K562 (cell line): ENCODE measurements around the gene CLCNKB. TPM values are rescaled to one million over a fixed set of nuclear protein-coding genes. Genes with fewer than 3 reads are reported as not detected.
"Not testable (repeated sequence)": the region's sequence is repeated elsewhere in the genome, so short reads cannot be mapped to it uniquely, and the experiment has no call there.

Experiments
- ATAC-seq: fragments of 200-7000 bp; cut with Tn5 transposase; 3 replicates; pipeline ENCODE4 v1.9.1; 2020; ENCODE audit warnings: moderate library complexity
- BruUV-seq: library from RNA; stranded (reverse); fragments of 400-500 nt; replicated peaks from 2 replicates; lab custom pipeline; 2021; lab: Mats Ljungman, UMichigan
- CTCF ChIA-PET: fragments of 300-600 bp; formaldehyde crosslinking; extraction: SDS; loops from one replicate; lab custom pipeline; 2021; ENCODE audit warnings: low intra/inter-chr PET ratio; lab: Yijun Ruan, JAX
- POLR2A ChIA-PET: fragments of 300-600, 350-650 bp; sonication (Branson Sonifier 250); formaldehyde crosslinking; extraction: SDS; loops from one replicate; lab custom pipeline; 2021; ENCODE audit warnings: antibody characterized with exemption, inconsistent platforms; lab: Yijun Ruan, JAX
- DNase-seq, 4 experiments: peaks; one replicate each; pipeline versions ENCODE4 v3.0.0 to v3.0.0-alpha.2; 2011 to 2018; ENCODE audit warnings: low spot score in 3 of 4, mixed read lengths in 3 of 4; ENCODE audit errors: extremely low read depth in 1 of 4
- FAIRE-seq: peaks from 2 replicates; lab custom pipeline; 2011; peaks lifted over from hg19 to GRCh38; lab: Jason Lieb, UNC
- H2AFZ ChIP-seq: 2 replicates; pipeline ENCODE4 v1.6.0; 2011; ENCODE audit warnings: low read depth, low read length, control low read depth, inconsistent platforms
- H3K27ac ChIP-seq: fragments of 200-600 bp; 3 replicates; pipeline ENCODE4 v1.8.0; 2011; ENCODE audit warnings: low read depth, mild to moderate bottlenecking, control low read depth, inconsistent platforms, low read length, moderate library complexity, mixed read lengths; ENCODE audit errors: extremely low read depth
- H3K27me3 ChIP-seq, 2 experiments: fragments of 300-600 bp in 1 of 2; 2 replicates in 1 of 2; 3 replicates in 1 of 2; pipeline versions ENCODE4 v1.6.0 to v1.8.0; 2011; ENCODE audit warnings: inconsistent platforms in 2 of 2, low read length in 2 of 2, mild to moderate bottlenecking in 1 of 2, mixed read lengths in 1 of 2, moderate library complexity in 1 of 2; ENCODE audit not compliant: control insufficient read depth in 2 of 2, insufficient read depth in 2 of 2
- H3K36me3 ChIP-seq: fragments of 300-600 bp; 3 replicates; pipeline ENCODE4 v1.8.0; 2011; ENCODE audit warnings: mild to moderate bottlenecking, low read length, inconsistent platforms; ENCODE audit not compliant: control insufficient read depth, insufficient read depth
- H3K4me1 ChIP-seq, 2 experiments: fragments of 200-600 bp in 1 of 2; replicated peaks in 1 of 2; 2 replicates in 1 of 2; 3 replicates in 1 of 2; pipeline versions ENCODE4 v1.5.1 to v1.8.0; 2011; ENCODE audit warnings: inconsistent platforms in 2 of 2, low read length in 2 of 2, mild to moderate bottlenecking in 1 of 2, mixed read lengths in 1 of 2, moderate library complexity in 1 of 2; ENCODE audit not compliant: control insufficient read depth in 2 of 2, insufficient read depth in 2 of 2
- H3K4me2 ChIP-seq: 2 replicates; pipeline ENCODE4 v1.6.1; 2011; ENCODE audit warnings: low read length, control low read depth, inconsistent platforms, mixed read lengths; ENCODE audit not compliant: insufficient read depth
- H3K4me3 ChIP-seq: fragments of 200-600 bp; sonication (generic), shearing (Covaris generic); 2 replicates; pipeline ENCODE4 v1.5.1; 2016; ENCODE audit warnings: control low read depth, inconsistent platforms
- H3K79me2 ChIP-seq: fragments of 200-600 bp; 3 replicates; pipeline ENCODE4 v1.8.0; 2011; ENCODE audit warnings: low read length, inconsistent platforms; ENCODE audit not compliant: control insufficient read depth, insufficient read depth
- H3K9ac ChIP-seq, 2 experiments: 2 replicates each; pipeline versions ENCODE4 v1.6.0 to v1.6.1; 2011; ENCODE audit warnings: low read depth in 2 of 2, low read length in 2 of 2, control low read depth in 1 of 2, inconsistent platforms in 1 of 2, mild to moderate bottlenecking in 1 of 2, mixed read lengths in 1 of 2; ENCODE audit not compliant: insufficient read depth in 1 of 2
- H3K9me1 ChIP-seq: one replicate; pipeline ENCODE4 v1.6.0; 2011; ENCODE audit warnings: inconsistent platforms, mild to moderate bottlenecking, low read length, moderate library complexity; ENCODE audit not compliant: control insufficient read depth, insufficient read depth
- H3K9me3 ChIP-seq: replicated peaks from 2 replicates; pipeline ENCODE4 v1.5.1; 2011; ENCODE audit warnings: low read depth, low read length, inconsistent platforms; ENCODE audit not compliant: control insufficient read depth, insufficient read depth
- H4K20me1 ChIP-seq: replicated peaks from 2 replicates; pipeline ENCODE4 v1.6.1; 2011; ENCODE audit warnings: low read length, inconsistent platforms, mixed read lengths; ENCODE audit not compliant: control insufficient read depth, insufficient read depth
- ADNP ChIP-seq: fragments of 200-800 bp; sonication (Bioruptor generic); IDR thresholded peaks from 2 replicates; pipeline ENCODE4 v1.6.1; 2016; ENCODE audit warnings: missing genetic modification characterization, missing compliant biosample characterization
- BCOR ChIP-seq: fragments of 450-650 bp; IDR thresholded peaks from 2 replicates; pipeline ENCODE4 v1.6.1; 2016
- CHD4 ChIP-seq: fragments of 200-600 bp; sonication (generic); IDR thresholded peaks from 3 replicates; pipeline ENCODE4 v1.6.1; 2012; ENCODE audit warnings: low read depth, mild to moderate bottlenecking, mixed read lengths, low read length, inconsistent platforms; ENCODE audit not compliant: insufficient read depth, insufficient replicate concordance, poor library complexity, severe bottlenecking
- ELF4 ChIP-seq: fragments of 450-650 bp; formaldehyde crosslinking; IDR thresholded peaks from 2 replicates; pipeline ENCODE4 v1.4.0; 2022; ENCODE audit warnings: missing genetic modification characterization
- GABPB1 ChIP-seq: sonication (generic); formaldehyde crosslinking; IDR thresholded peaks from 2 replicates; pipeline ENCODE4 v1.8.0; 2022; ENCODE audit warnings: mild to moderate bottlenecking, missing genetic modification reagents
- KAT7 ChIP-seq: sonication (generic); formaldehyde crosslinking; IDR thresholded peaks from 2 replicates; pipeline ENCODE4 v1.8.0; 2022; ENCODE audit warnings: missing genetic modification reagents, mild to moderate bottlenecking, borderline replicate concordance
- KDM1A ChIP-seq, 2 experiments: fragments of 450-650 bp; IDR thresholded peaks; 2 replicates each; pipeline ENCODE4 v1.6.1; 2016; ENCODE audit warnings: mild to moderate bottlenecking in 2 of 2
- NFIC ChIP-seq: fragments of 450-650 bp; IDR thresholded peaks from 2 replicates; pipeline ENCODE4 v1.6.1; 2017; ENCODE audit warnings: mild to moderate bottlenecking, inconsistent platforms
- RBM25 ChIP-seq: fragments of 200-400 bp; formaldehyde crosslinking; IDR thresholded peaks from 2 replicates; pipeline ENCODE4 v1.6.1; 2018; ENCODE audit warnings: low read length, low read depth, moderate library complexity; ENCODE audit not compliant: severe bottlenecking
- RCOR1 ChIP-seq, 2 experiments: IDR thresholded peaks; 2 replicates each; pipeline ENCODE4 v1.6.1; 2012; ENCODE audit warnings: low read depth in 2 of 2, low read length in 2 of 2, borderline replicate concordance in 1 of 2, improper control_type of control experiment in 1 of 2
- SP1 ChIP-seq: sonication (generic); formaldehyde crosslinking; IDR thresholded peaks from 2 replicates; pipeline ENCODE4 v1.8.1; 2022; ENCODE audit warnings: mild to moderate bottlenecking, missing genetic modification reagents
- WGBS: fragments of 100-300 bp; shearing (Covaris generic); methylation state at CpG from one replicate; pipeline ENCODE4 v1.1.6; 2016; ENCODE audit warnings: low coverage, mixed read lengths; ENCODE audit not compliant: insufficient coverage; ENCODE audit errors: missing lambda C conversion rate; 5-methylcytosine and 5-hydroxymethylcytosine counted together
- in situ Hi-C: fragments of 300-500 bp; cut with MboI; formaldehyde crosslinking; loops from 4 replicates; pipeline ENCODE4 v1.15.0; 2018; ENCODE audit warnings: inconsistent platforms, mixed read lengths
- intact Hi-C: fragments of 100-400 bp; cut with micrococcal nuclease; formaldehyde crosslinking; loops from 2 replicates; pipeline ENCODE4 v1.14.2; 2022
- polyA plus RNA-seq, 8 experiments: library from polyadenylated mRNA; depleted of rRNA in 4 of 8; stranded (reverse) in 5 of 8; unstranded in 3 of 8; fragments of >200 nt; fragmentation: Nextera tagmentation in 2 of 8; fragmentation: Illumina TruSeq in 1 of 8; extraction: Ambion mirVana in 2 of 8; extraction: Trizol in 1 of 8; gene quantifications; 2 replicates each; pipeline versions ENCODE4 v1.2.1 to v1.2.3, GENCODE V29; 2011 to 2014; ENCODE audit warnings: inconsistent platforms in 1 of 8, missing spikeins in 1 of 8
- total RNA-seq, 7 experiments: library from RNA; depleted of rRNA in 6 of 7; stranded (reverse); fragments of >200 nt in 6 of 7; fragmentation: Illumina TruSeq in 2 of 7; extraction: Trizol in 2 of 7; gene quantifications; 2 replicates each; pipeline versions ENCODE4 v1.2.1 to v1.2.3, GENCODE V29; 2011 to 2021; ENCODE audit warnings: low replicate concordance in 1 of 7

The CLCNKB gene
- total and polyA plus RNA-seq, 9 of the 15 experiments (the other 6 are each of a cell fraction or from before 2014, with no cell fraction given), result 0.08 to 1.7 (median 0.64) TPM

DNA sequence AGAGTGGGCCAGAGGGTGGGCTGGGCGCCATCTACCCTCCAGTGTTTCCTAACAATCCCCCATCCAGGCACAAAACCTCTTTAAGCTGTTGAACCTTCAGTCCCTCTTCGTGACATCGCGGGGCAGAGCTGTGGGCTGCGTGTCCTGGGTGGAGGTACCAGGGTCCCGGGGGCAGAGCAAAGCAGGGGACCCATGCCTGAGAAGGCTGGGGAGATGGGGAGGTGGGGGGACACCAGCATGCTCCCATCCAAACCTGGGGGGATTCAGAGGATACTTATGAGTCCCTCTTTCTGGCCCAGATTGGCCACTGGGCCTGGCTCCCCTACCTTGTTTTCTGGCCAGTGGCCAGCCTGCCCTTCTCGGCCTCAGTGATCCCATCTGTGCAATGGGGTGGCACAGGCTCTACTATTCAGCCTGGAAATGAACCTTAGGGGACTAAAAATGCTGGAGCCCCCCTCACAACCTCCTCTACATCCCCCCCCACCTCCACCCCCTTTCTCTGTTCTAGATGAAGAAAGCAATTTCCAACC lies 10.4 kb upstream of the CLCNKB start:
- H3K79me2 ChIP-seq, H2AFZ ChIP-seq, H3K9ac ChIP-seq, H3K9me3 ChIP-seq, H3K9me1 ChIP-seq, DNase-seq, FAIRE-seq, in situ Hi-C loops, H3K27ac ChIP-seq, H3K4me3 ChIP-seq, H3K27me3 ChIP-seq, H4K20me1 ChIP-seq: not testable (repeated sequence)
- Histone ChIP-seq H3K4me1 (peaks cover 4 to 36% of the 10 kb centered on the region in 2 experiments; a peak in 4 of 5 replicates), H3K4me2 (0 out of 2 replicates have a peak overlapping the region, but pooled peaks have one; percentile 14)
- intact Hi-C loops, result loop anchor here (1.0 kb wide), 2 partner anchors 24 kb away; no protein-coding TSS in a partner anchor
- WGBS, result 42% methylated on average over 7 of the region's 7 CpGs
- ChIA-PET POLR2A (interaction anchor here (0.5 kb wide), 1 partner anchor 10 kb away, joined by 4 read pairs; no protein-coding TSS in a partner anchor), CTCF (interaction anchor here (1.4 to 2.6 kb wide), 2 partner anchors 24 to 241 kb away, joined by 6 to 50 read pairs; no protein-coding TSS in a partner anchor)
- TF ChIP-seq NFIC, result peak; percentile 65
- TF ChIP-seq ELF4 (CRISPR knock-in tag), result 0 out of 2 replicates have a peak, but pooled peaks have one; percentile 2
- 0 out of 4 replicates have a peak, but pooled peaks of 1 of the 2 experiments have one; percentile 19 for TF ChIP-seq RCOR1 (IDR thresholded peaks at IDR 0.05; ENCODE audit: borderline replicate concordance in 1 of 2, low read depth in 2 of 2, low read length in 2 of 2)
- peak; percentile 37 for TF ChIP-seq RBM25
- peak; percentile 6; the same call in 1 of the 2 replicates for TF ChIP-seq SP1 (CRISPR knock-in tag)
- peak; percentile 25 to 47; a peak in 1 of 4 replicates for TF ChIP-seq KDM1A (IDR thresholded peaks at IDR 0.05)
- TF ChIP-seq ADNP (tag), result peak; percentile 80
- 0 out of 2 replicates have a peak, but pooled peaks have one; percentile 5 for TF ChIP-seq KAT7 (CRISPR knock-in tag)
- peak; percentile 0; the same call in 1 of the 2 replicates for TF ChIP-seq GABPB1 (CRISPR knock-in tag)
- TF ChIP-seq CHD4, result peak; percentile 62
- 0 out of 2 replicates have a peak, but pooled peaks have one; percentile 10 for TF ChIP-seq BCOR
- TF ChIP-seq, all 486 proteins: peak for 11; not testable (repeated sequence) for 475
- not testable (repeated sequence) for BruUV-seq, ATAC-seq, H3K36me3 ChIP-seq

DNA sequence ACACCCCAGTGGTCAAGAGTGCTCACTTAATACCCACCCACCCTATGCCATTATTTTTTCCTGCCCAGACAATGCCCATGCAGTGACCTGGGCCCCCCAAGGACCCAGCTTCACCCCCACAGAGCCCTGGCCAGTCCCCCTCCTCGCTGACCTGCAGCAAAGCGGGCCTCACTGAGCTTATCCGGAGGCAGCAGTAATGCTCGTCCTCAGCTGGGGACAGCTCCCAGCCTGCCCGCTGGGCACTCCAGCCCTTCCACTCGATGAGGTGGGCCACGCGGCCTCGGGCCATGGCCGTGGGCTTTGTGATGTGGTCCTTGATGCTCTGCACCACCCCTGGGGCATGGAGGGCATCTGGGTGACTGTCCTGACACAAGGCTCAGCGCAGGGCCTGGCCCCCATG lies 7.1 kb upstream of the CLCNKB start:
- ATAC-seq, DNase-seq, CTCF ChIA-PET: not testable (repeated sequence)

More for the DNA sequence above, 7.1 kb upstream of the CLCNKB start:
- H3K4me2 ChIP-seq, intact Hi-C loops, H2AFZ ChIP-seq, H3K9me3 ChIP-seq, H3K79me2 ChIP-seq, H3K4me3 ChIP-seq, H3K36me3 ChIP-seq, H3K27me3 ChIP-seq, H3K9me1 ChIP-seq, H3K27ac ChIP-seq, BruUV-seq, H4K20me1 ChIP-seq, H3K9ac ChIP-seq, FAIRE-seq, in situ Hi-C loops: not testable (repeated sequence)
- peaks cover 4 to 33% of the 10 kb centered on the region in 2 experiments; a peak in 4 of 5 replicates for H3K4me1 ChIP-seq
- POLR2A ChIA-PET, result interaction anchor here (1.0 kb wide), 1 partner anchor 21 kb away, joined by 4 read pairs; no protein-coding TSS in a partner anchor
- 28% methylated on average over 10 of the region's 11 CpGs for WGBS
